Heart left ventricle (tissue), 16 donors: ENCODE data around the gene FAM53B. TPM values are rescaled to one million over a fixed set of nuclear protein-coding genes. Genes with fewer than 3 reads are reported as not detected.
A peak's percentile ranks its signal among the peaks of the same experiment; 100 is the strongest.

Source experiments
- ATAC-seq, 4 donors: fragments of 200-7000 bp; cut with Tn5 transposase; one replicate each; pipeline ENCODE4 v1.9.1; 2020 to 2022; ENCODE audit warnings: moderate library complexity in 4 of 4, mild to moderate bottlenecking in 3 of 4, moderate number of reproducible peaks in 1 of 4
- DNase-seq, 5 donors: peaks; one replicate each; pipeline ENCODE4 v3.0.0-alpha.2; 2020
- H3K27ac ChIP-seq, 12 donors: fragments of 200-600 bp; sonication (generic) in 4 of 12; one replicate each; pipeline versions ENCODE4 v1.5.0 to v1.8.0; 2016 to 2022; ENCODE audit warnings: mild to moderate bottlenecking in 2 of 12
- H3K27me3 ChIP-seq, 9 donors: fragments of 200-600 bp; sonication (generic) in 2 of 9; one replicate each; pipeline versions ENCODE4 v1.5.1 to v1.8.0; 2016 to 2022; ENCODE audit warnings: mild to moderate bottlenecking in 3 of 9
- H3K36me3 ChIP-seq, 9 donors: fragments of 200-600 bp; sonication (generic) in 2 of 9; one replicate each; pipeline versions ENCODE4 v1.5.0 to v1.8.0; 2018 to 2022; ENCODE audit warnings: mild to moderate bottlenecking in 2 of 9
- H3K4me1 ChIP-seq, 12 donors: fragments of 200-600 bp; sonication (generic) in 4 of 12; one replicate each; pipeline versions ENCODE4 v1.5.0 to v1.8.0; 2016 to 2022; ENCODE audit warnings: mild to moderate bottlenecking in 3 of 12
- H3K4me3 ChIP-seq, 12 donors: fragments of 200-600 bp; sonication (generic) in 4 of 12; one replicate each; pipeline versions ENCODE4 v1.5.0 to v1.8.0; 2017 to 2022; ENCODE audit warnings: mild to moderate bottlenecking in 9 of 12, moderate library complexity in 4 of 12
- H3K9me3 ChIP-seq, 12 donors: fragments of 200-600 bp; sonication (generic) in 4 of 12; one replicate each; pipeline versions ENCODE4 v1.5.0 to v1.8.0; 2016 to 2022; ENCODE audit warnings: mild to moderate bottlenecking in 1 of 12
- POLR2A ChIP-seq, 2 donors: fragments of 450-650 bp; IDR thresholded peaks; one replicate each; pipeline ENCODE4 v1.6.1; 2017; ENCODE audit warnings: antibody characterized with exemption in 2 of 2, mild to moderate bottlenecking in 2 of 2, moderate library complexity in 2 of 2
- WGBS, 4 donors: extraction: QIAGEN DNeasy Blood & Tissue Kit in 2 of 4; methylation state at CpG; one replicate each; pipeline versions ENCODE4 v1.1.5 to v1.1.7; 2013 to 2018; 5-methylcytosine and 5-hydroxymethylcytosine counted together
- intact Hi-C, 10 donors: fragments of 100-400 bp; cut with DNase I; formaldehyde crosslinking; loops; one replicate each; pipeline versions ENCODE4 v1.11.1 to v1.14.2; 2022
- polyA plus RNA-seq, 2 donors: library from polyadenylated mRNA; stranded (reverse); fragments of 200-250 nt; gene quantifications; one replicate each; pipeline ENCODE4 v1.2.3, GENCODE V29; 2013
- total RNA-seq, 9 donors: library from RNA; depleted of rRNA in 2 of 9; stranded (reverse); fragments of >200 nt in 2 of 9; fragmentation: NEBNext Ultra II Directional in 3 of 9; extraction: Animal tissue kit (Norgen Biotek cat#: 25700) in 3 of 9; gene quantifications; one replicate each; pipeline versions ENCODE4 v1.1.0 to v1.2.4, GENCODE V29; 2016 to 2023
- TF ChIP-seq, protein P1 (sequence below), 12 donors: fragments of 200-600 bp; sonication (generic) in 4 of 12; IDR thresholded peaks; one replicate each; pipeline versions ENCODE4 v1.5.0 to v1.8.0; 2018 to 2022; ENCODE audit warnings: antibody characterized with exemption in 12 of 12, mild to moderate bottlenecking in 5 of 12
- donor health status: ischemic (EF 13 %, LVEDD 7.1; RV severe dilation, severe dysfunction).
- donor health status: healthy with polysubstance abuse.
- donor health status: DM: no; HTN: yes; CAD: no.
- donor health status: DM: no; HTN: no; CAD: no.
- donor health status: ischemic (EF 25% LVEDD 6.9; RV normal size, moderate dysfunction).
- donor health status: ischemic (EF 25% LVEDD 5.7; RV mildly dilated, moderate dysfunction).
- donor health status: healthy.
- donor health status: DM: yes; HTN: yes; CAD: no.
- donor health status: ischemic (EF 35%, LVEDD 5.7; RV mildly dilated, moderate dysfunction).
- donor health status: nonischemic (EF 11% LVEDD 7.7; RV severe dilation, severe dysfunction).
- donor health status: DM: yes; HTN: yes; CAD: no.
- donor health status: PGD.
- donor health status: ischemic (EF 29% LVEDD 5.4; RV normal size, mild dysfunction).
- donor health status: nonischemic (EF 23%, LVEDD 6.1; RV moderate dilation, normal function).

FAM53B gene
- total and polyA plus RNA-seq, 11 donors, result 23.7 to 57.7 (median 35.5) TPM

DNA sequence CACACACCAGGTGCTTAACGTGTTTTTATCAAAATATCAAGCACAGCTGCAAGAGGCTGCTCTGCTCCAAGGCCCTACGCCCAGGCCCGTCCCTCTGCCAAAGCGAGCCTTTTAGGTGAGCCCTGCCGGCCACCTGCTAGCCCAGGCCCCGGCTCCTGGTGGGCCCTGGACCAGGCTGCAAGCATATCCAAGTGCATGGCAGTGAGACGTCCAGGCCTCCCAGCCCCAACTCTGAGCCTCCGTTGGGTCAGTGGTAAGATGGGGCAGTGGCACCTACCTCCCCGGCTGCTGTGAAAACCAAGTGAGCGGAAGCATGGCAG, 146.4 kb downstream of the FAM53B start:
- WGBS, 4 donors, result 87 to 95% (median 91%) methylated on average over 9 to 10 of the region's 10 CpGs
- Histone ChIP-seq H3K27ac (no peak overlapping the region), H3K4me1 (no peaks in the 10 kb centered on the region), H3K27me3 (no peaks in the 10 kb centered on the region), H3K36me3 (no peaks in the 10 kb centered on the region), H3K9me3 (peaks cover 0 to 2% (median 0%) of the 10 kb centered on the region in 12 donors), H3K4me3 (no peak overlapping the region)
- intact Hi-C loops, result no loop called here
- ATAC-seq, result no peak
- TF ChIP-seq, protein P1, sequence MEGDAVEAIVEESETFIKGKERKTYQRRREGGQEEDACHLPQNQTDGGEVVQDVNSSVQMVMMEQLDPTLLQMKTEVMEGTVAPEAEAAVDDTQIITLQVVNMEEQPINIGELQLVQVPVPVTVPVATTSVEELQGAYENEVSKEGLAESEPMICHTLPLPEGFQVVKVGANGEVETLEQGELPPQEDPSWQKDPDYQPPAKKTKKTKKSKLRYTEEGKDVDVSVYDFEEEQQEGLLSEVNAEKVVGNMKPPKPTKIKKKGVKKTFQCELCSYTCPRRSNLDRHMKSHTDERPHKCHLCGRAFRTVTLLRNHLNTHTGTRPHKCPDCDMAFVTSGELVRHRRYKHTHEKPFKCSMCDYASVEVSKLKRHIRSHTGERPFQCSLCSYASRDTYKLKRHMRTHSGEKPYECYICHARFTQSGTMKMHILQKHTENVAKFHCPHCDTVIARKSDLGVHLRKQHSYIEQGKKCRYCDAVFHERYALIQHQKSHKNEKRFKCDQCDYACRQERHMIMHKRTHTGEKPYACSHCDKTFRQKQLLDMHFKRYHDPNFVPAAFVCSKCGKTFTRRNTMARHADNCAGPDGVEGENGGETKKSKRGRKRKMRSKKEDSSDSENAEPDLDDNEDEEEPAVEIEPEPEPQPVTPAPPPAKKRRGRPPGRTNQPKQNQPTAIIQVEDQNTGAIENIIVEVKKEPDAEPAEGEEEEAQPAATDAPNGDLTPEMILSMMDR (IDR thresholded peaks at IDR 0.05), result no peak
- no peak for TF ChIP-seq POLR2A (IDR thresholded peaks at IDR 0.05)
- peak in 2 of 5 donors; percentile 12 to 46 for DNase-seq

DNA sequence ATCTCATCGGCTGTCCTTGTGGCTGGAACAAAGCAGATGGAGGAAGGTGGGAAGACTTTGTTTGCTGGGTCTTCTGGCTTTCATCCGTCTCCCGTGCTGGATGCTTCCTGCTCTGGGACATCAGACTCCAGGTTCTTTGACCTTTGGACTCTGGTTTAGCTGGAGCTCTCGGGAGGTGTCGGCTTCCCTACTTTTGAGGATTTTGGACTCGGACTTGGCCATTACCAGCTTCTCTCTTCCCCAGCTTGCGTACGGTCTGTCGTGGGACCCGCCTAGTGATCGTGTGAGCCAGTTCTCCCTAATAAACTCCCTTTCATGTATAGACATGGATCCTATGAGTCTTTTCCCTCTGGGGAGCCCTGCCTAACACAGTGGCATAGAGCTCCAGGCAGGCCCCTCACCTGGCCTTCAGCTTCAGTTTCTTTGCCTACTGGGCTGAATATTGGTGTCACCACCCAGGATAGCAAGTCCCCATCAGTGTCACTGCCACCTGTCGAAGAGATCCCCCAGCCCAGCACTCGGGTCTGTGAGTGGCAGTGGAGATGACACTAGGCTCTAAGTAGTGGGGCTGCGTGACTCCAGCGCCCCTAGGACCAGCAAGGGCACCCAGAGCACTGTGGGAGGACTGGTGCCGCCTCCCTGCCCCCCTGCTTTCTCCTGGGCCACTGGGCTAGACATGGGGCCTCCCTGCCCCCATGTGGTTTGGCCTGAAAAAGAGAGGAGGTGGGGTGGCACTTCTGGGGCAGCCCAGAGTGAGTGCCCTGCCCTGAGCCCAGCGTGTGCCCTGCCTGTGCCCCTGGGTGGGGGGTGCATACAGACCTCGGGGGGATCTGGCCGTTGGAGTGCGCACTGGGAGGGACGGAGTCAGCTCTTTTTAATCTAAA, 147.0 kb downstream of the FAM53B start:
- DNase-seq, result peak in 1 of 5 donors; percentile 14
- intact Hi-C loops, result no loop called here
- Histone ChIP-seq H3K4me3 (no peak overlapping the region), H3K4me1 (no peaks in the 10 kb centered on the region), H3K36me3 (no peaks in the 10 kb centered on the region), H3K27me3 (no peaks in the 10 kb centered on the region), H3K27ac (no peak overlapping the region), H3K9me3 (peaks cover 0 to 2% (median 0%) of the 10 kb centered on the region in 12 donors)
- WGBS, 4 donors, result 80 to 89% (median 84%) methylated on average over 21 of the region's 21 CpGs
- TF ChIP-seq, protein P1 (IDR thresholded peaks at IDR 0.05), result no peak
- TF ChIP-seq POLR2A (IDR thresholded peaks at IDR 0.05), result no peak
- no peak for ATAC-seq

DNA sequence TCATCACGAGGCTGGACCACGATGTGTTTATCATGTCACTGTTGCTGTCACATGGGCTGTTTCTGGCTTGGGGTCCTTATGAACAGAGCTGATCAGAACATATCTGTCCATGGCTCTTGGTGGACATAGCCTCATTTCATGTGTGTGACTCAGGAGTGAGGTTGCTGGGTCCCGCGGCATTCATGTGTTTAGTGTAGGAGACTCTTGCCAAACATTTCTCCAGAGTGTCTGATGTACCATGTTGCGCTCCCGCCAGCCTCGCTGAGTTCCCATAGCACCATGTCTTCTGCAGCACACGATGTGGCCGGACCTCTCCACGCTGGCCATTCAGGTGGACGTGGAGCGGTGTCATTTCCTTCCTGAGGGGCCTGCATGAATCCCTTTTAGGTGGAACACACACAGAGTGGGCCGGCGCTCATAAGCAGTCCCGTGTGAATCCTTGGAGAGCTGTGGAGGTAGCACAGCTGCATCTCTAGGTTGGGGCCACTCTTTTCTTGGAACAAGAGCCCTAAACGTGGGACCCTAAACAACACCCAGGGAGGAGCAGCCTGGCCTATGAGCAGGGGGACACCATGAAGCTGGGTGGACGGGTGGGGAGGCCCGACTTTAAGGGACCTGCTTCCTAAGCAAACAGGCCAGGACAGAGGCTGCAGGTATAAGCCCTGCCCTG, 147.9 kb downstream of the FAM53B start:
- H3K4me1 ChIP-seq, result no peaks in the 10 kb centered on the region
- H3K27ac ChIP-seq, result no peak overlapping the region
- TF ChIP-seq, protein P1 (IDR thresholded peaks at IDR 0.05), result no peak
- TF ChIP-seq POLR2A (IDR thresholded peaks at IDR 0.05), result no peak
- DNase-seq (peak in 2 of 5 donors; percentile 15 to 37), ATAC-seq (no peak)
- no peaks in the 10 kb centered on the region for H3K27me3 ChIP-seq
- peaks cover 0 to 6% (median 0%) of the 10 kb centered on the region in 12 donors for H3K9me3 ChIP-seq
- intact Hi-C loops, result no loop called here
- H3K4me3 ChIP-seq, result no peak overlapping the region
- WGBS, 4 donors, result 83 to 88% (median 86%) methylated on average over 16 to 18 of the region's 18 CpGs
- no peaks in the 10 kb centered on the region for H3K36me3 ChIP-seq

DNA sequence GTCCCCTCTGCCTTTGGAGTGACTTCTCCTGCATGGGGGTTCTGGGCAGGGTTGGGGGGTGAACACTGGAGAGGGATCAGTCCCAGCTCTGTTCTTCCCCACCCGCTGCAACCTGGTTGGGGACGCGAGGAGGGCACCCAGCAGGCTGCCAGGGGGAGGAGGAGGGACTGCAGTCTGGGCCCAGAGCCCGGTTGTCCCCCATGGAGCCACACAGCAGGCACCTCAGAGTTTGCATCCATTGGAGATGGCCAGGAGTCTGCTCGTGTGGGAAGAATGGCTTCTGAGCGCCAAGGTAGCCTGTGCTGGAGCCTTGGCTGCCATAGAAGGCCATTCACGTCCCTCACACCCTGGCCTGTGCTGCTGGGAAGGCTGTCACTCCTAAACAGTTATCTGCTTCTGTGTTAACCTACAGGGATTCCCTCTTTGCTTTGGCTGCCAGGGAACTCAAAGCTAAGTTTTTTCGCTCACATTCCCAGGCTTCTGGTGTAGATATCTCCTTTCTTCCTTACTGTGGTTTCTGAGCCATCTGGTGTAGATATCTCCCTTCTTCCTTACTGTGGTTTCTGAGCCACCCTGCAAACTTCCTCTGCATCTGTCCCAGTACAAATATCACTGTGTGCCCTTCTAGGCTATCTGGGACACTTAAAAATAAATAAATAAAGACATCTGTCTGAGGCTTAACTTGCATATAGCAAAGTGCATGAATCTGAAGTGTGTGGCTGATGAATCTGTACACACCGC, 148.9 kb downstream of the FAM53B start:
- H3K36me3 ChIP-seq, result no peaks in the 10 kb centered on the region
- H3K4me1 ChIP-seq, result no peaks in the 10 kb centered on the region
- intact Hi-C loops, result no loop called here
- H3K4me3 ChIP-seq, result no peak overlapping the region
- no peaks in the 10 kb centered on the region for H3K27me3 ChIP-seq
- DNase-seq, result peak in 3 of 5 donors; percentile 9 to 28 (median 14)
- no peak for TF ChIP-seq POLR2A (IDR thresholded peaks at IDR 0.05)
- TF ChIP-seq, protein P1 (IDR thresholded peaks at IDR 0.05), result no peak
- WGBS, 4 donors, result 95 to 99% (median 96%) methylated on average over 9 of the region's 9 CpGs
- no peak for ATAC-seq
- H3K9me3 ChIP-seq, result peaks cover 0 to 6% (median 0%) of the 10 kb centered on the region in 12 donors
- no peak overlapping the region for H3K27ac ChIP-seq
